ENCODE results near the gene PRPF40B.

The PRPF40B gene

DNA sequence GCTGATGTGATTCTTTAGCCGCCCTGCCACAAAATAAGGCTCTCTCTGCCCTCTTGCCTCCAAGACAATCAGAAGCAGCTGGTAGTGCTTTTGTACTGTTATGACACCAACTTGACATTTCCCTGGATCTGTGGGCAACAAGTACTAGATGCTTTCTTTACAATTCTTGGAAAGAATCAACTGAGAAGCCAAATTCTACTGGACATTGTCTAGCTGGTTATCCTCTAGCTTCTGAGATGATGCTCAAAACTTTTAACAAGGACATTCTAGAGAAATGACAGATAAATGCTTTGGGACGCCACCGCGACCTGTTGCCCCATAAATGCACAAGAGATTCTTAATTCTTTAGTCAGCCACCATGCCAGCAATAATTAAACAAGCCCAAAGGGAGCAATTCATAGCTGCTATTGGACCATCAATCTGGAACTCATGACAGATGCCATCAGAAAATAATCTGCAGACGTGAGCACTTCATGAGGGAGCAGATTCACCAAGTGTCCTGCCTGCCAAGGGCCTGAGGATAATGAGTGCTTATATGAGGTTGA lies 61.0 kb downstream of the PRPF40B start:
- no peak for DNase-seq (ENCODE audit: low spot score)

DNA sequence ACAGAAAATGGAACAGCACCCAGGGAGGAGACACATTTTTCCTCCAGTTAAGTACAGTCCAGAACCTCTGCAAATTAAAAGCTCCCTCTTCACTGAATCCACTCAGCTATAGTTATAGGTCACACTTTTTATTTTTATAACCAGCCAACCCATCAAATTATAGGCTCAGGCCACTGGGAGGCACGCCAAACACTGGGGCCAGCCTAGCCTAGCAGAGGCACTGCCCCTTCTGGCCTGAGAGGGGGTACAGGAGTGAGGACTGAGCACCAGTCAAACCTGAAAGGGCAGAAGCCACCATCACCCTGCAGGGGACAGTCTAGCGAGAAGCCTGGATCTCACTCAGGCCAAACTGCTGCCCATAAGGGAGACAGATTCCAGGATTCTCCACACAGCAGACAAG lies 64.6 kb downstream of the PRPF40B start:
- no peak for DNase-seq (ENCODE audit: low spot score)

GRCh38 chr12:49689237-49689636 lies 65.9 kb downstream of the PRPF40B start:
- DNase-seq (ENCODE audit: low spot score) = no peak

- DNase-seq (ENCODE audit: low spot score) = no peak
Measured at GRCh38 chr12:49689785-49690184, 66.4 kb downstream of the PRPF40B start.

GRCh38 chr12:49692851-49693250 lies 69.5 kb downstream of the PRPF40B start:
- no peak for DNase-seq (ENCODE audit: low spot score)

DNA sequence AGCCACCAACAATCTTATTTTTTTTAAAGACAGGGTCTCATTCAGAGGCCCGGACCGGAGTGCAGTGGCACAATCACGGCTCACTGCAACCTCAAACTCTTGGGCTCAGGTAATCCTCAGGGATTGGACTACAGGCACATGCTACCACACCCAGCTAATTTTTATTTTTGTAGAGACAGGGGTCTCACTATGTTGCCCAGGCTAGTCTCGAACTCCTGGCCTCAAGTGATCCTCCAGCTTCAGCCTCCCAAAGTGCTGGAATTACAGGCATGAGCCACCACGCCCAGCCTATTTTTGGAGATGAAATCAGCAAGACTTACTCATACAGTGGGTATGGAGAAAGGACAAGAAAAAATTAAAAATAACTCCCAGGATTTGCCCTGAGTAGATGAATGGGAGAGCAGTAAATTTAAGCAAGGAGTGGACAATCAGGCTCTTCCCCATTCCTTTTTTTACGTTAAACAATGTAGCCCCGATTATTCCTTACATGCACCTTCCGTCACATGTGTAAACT lies 70.6 kb downstream of the PRPF40B start:
- no peak for DNase-seq (ENCODE audit: low spot score)

Measured in HuH-7.5 (cell line).